Umbilical cord (tissue), 2 donors: ENCODE results near the gene UROC1. TPM values are rescaled to one million over a fixed set of nuclear protein-coding genes. Genes with fewer than 3 reads are reported as not detected.
"Not testable (repeated sequence)": the region's sequence is repeated elsewhere in the genome, so short reads cannot be mapped to it uniquely, and the experiment has no call there.

ENCODE experiments used
- DNase-seq: peaks from one replicate; pipeline ENCODE4 v3.0.0-alpha.2; 2015; ENCODE audit warnings: low spot score
- total RNA-seq: library from RNA; depleted of rRNA; stranded (reverse); fragments of >200 nt; gene quantifications from one replicate; pipeline ENCODE4 v1.2.3, GENCODE V29; 2014; ENCODE audit warnings: low replicate concordance; ENCODE audit not compliant: insufficient read depth

Gene UROC1
- total RNA-seq, 1 donor from 2014 or later, result 0.48 TPM

- DNase-seq, result no peak
Measured at GRCh38 chr3:126547721-126548120, 30.1 kb upstream of the UROC1 start.

DNA sequence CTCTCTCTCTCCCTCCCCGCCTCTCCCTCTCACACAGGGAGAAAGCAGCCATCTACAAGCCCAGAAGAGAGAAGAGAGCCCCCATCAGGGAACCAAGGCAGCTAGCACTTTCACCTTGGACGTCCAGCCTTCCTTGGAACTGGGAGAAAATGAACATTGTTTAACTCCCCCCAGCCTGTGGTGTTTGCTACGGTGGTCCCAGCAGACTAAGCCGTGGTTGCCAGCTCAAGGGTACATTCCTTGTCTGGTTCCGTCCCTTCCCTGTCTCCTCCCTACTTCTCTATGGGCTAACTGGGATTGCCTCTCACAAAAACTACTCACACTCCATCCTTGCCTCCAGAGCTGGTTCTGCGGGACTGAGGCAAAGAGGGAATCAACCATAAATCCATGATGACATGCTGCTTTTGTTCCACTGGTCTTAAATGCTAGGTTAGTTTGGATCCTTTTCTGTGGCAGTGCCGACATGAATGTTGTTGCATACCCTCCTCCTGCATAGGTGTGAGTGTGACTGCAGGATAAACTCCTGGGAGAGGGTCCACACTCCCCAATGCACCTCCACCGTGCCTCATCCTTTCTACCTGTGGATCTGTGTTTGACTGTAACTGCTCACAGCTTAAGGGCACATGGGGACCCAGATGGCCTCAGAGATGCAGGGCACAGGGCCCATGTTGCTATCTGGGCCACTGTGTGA is 29.1 kb upstream of the UROC1 start:
- DNase-seq, result no peak

DNA sequence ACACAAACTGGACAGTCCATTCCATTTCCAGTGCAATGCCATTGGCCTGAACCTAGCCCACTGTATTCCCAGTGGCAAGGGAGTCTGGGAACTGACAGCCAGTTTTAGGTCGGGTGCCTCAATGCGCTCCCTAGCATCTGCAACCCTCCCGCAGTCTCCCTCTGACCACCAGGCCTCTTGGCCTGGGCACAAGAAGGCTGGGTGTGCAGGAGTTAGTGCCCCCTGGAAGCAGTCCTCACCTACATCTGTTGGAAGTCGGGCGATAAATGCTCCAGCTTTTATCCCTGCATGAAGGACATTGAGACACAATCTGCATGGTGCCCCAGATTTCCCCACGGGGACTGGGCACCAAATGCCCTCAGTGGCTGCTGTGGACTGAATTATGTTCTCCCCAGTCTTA is 28.4 kb upstream of the UROC1 start:
- DNase-seq, result no peak

DNA sequence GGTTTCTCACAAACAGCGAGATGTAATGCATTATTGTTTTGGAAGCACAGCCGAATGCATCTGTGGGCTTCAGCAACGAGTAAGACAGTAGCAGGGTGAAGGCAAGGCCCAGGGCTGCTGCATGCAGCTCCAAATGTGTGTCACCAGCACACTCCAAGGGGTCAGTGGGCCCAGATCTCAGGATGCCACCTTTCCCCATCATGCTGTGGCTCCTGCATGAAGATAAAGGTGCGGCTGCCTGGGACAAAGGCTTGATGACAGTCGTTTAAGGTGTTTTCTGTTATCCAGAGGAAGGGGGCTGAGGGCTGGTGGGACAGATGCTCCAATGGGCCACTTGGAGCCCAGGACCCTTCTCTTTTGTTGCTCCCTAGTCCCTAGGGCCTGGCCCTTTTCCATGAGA is 28.0 kb upstream of the UROC1 start:
- no peak for DNase-seq

DNA sequence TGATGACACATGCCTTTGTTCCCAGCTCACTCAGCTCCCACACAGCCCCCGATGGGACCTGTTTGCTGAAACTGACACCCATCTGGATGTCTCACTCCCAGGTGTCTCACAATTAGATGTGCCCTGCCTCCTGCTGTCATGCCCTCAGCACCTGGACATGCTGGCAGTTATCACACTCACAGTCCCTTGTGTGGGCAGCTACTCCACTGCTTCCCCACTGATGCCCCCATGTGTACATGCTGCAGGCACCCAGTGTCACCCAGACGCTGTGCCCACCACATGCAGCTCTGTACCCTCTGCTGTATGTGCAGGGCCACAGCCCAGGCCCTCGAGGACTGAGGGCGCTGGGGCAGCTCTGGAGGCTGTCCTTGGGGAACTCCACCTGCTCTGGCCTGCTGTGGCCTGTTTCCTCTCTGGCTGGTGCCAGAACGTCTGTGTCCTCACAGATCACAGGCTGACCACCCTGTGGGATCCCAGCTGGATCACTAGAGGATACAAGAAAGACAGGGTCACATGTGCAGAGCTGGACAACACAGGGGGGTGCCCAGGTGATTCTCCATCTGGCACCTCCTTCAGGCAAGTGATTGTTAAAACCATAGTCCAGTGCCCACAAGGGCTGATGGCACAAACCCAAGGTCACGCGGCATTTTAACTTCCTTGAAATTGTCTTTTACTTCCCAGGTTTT is 27.2 kb upstream of the UROC1 start:
- no peak for DNase-seq

DNA sequence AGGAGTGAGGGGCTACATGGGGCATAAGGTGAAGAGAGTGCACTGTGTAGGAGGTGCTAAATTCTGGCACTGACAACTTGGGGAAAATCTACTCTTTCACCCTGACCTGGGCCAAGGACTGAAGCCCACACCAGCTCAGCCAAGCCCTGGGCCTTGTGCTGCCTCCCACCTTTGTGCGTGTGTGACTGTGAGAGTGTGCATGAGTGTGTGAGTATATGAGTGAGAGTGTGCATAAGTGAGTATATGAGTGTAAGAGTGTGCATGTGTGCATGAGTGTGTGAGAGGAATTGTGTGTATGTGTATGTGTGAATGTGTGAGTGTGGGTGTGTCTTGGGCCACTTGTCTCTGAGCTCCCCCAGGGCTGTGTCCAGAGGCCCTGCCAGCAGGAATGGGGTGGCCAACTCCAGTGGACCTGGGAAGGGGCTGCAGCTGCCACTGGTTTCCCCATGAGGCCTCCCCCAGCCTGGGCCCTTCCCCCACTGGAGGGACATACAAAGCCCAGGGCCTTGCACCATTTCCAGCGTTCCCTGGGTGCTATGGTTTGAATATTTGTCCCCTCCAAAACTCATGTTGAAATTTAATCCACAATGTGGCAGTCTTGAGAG is 26.0 kb upstream of the UROC1 start:
- DNase-seq, result no peak

- no peak for DNase-seq
Measured at GRCh38 chr3:126542340-126543241, 25.0 kb upstream of the UROC1 start.

DNA sequence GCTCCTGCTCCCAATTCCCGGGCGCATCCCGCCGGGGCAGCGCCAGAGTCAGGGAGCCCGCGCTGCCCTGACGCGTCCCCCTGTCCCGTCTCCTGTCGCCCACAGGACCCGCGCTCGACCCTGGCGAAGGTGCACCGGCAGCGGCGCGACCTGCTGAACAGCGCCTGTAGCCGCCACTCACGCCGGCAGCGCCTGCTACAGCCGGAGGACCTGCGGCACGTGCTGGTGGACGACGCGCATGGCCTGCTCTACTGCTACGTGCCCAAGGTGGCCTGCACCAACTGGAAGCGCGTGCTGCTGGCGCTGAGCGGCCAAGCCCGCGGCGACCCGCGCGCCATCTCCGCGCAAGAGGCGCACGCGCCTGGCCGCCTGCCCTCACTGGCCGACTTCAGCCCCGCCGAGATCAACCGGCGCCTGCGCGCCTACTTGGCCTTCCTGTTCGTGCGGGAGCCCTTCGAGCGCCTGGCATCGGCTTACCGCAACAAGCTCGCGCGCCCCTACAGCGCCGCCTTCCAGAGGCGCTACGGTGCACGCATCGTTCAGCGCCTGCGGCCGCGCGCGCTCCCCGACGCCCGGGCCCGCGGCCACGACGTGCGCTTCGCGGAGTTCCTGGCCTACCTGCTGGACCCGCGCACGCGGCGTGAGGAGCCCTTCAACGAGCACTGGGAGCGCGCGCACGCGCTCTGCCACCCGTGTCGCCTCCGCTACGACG is 24.2 kb upstream of the UROC1 start:
- no peak for DNase-seq

GRCh38 chr3:126540951-126541627 is 23.5 kb upstream of the UROC1 start:
- no peak for DNase-seq

DNA sequence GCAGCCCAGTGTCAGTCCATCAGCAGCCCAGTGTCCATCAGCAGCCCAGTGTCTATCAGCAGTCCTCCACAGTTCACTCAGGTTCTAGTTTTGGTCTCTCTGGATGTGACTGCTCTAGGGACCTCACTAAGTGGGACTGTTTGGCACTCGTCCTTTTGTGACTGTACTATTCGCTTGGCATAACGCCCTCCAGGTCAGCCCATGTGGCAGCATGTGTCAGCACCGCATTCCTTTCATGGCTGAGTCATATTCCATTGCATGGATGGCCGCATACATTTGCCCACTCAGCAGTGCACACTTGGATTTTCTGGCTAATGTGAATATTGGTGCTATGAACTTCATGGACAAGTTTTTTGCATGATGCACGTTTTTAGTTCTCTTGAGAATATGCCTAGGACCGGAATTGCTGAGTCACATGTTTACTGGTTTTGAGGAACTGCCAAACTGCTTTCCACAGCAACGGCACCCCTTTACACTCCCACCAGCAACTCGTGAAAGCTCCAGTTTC is 22.8 kb upstream of the UROC1 start:
- DNase-seq, result peak; percentile 14

- DNase-seq, result no peak
Measured at GRCh38 chr3:126539558-126540250, 22.1 kb upstream of the UROC1 start.

DNA sequence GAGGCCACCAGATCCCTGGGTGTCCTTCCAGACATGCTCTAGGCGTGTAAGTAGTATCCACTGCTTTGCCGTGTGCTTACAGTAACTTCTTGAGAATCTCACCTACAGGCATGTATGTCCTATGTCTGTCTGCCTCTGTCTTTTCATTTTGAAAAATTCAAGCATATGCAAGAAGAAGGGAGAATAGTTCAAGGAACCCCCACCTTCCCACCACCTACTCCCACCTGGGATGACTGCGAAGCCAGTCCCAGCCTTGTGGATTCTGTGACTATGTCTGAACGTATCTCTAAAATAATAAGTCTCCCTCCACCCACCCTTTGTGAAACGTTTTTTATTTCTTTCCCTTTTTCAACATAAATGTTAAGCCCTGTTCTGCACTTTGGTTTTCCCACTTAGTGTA is 21.4 kb upstream of the UROC1 start:
- DNase-seq, result no peak

DNA sequence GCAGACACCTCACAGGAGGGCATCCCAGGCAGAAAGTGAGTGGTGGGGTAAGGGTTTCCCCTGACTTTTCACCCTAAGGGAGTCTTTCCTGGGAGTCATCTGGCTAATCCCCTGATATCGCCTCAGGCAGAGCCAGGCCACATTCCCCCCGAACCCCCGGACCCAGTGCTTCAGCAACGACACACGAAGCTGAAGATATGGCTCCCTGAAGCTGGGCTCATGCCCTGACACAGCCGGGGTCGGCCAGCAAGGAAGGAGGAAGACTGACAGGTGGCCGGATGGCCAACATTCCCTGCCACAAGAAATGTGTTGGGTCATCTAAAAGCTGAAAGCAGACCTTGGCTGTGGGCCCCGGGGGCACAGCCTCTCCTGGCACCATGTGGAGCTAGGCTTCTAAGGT is 20.7 kb upstream of the UROC1 start:
- no peak for DNase-seq

GRCh38 chr3:126537730-126538281 is 20.2 kb upstream of the UROC1 start:
- no peak for DNase-seq

DNA sequence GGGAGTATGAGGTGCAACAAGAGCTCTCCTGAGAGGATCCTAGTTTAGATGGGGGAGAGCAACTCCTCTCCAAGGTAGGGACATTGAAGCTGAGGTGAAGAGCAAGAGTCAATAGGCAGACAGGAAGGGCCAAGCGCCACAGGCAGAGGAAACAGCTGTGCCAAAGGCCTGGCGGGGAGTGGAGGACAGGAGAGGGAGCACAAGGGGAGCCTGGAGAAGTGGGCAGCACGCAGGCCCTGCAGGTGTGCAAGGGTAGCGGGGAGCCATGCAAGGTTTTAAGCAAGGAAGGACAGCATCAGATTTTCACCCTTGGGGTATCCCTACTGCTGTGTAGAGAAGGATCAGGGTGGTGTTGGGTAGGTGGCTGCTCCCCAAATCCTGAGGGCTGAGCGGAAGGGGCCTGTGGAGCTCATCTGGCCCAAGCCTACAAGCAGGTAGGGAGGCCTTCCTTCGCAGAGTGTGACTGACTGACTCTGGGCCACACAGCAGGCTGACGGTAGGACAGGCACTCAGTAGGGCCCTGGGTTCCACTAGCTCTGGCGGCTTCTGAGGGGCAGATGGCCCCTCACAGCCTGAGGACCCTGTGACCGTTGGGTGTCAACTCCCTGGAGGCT is 19.6 kb upstream of the UROC1 start:
- DNase-seq, result no peak

- no peak for DNase-seq
Measured at GRCh38 chr3:126536126-126536525, 18.6 kb upstream of the UROC1 start.

DNA sequence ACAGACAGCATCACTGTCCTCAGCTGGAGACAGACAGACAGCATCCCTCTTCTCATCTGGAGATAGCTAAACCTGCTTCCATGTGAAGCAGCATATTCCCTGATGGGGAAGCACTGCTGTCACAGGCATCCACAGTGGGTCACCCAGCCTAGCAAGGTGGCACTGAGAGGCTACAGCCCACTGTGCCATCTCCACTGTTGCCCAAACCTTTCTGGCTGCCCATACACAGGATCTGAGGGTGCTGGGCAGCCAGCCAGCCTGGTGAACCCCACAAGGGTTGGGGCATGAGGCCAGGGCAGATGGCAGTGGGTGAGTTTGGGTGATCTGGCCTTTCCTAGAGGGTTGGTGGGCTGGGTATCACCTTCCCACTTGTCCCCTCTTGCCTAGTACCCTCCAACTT is 18.1 kb upstream of the UROC1 start:
- DNase-seq, result no peak

GRCh38 chr3:126534716-126535115 is 17.1 kb upstream of the UROC1 start:
- DNase-seq, result not testable (repeated sequence)

DNA sequence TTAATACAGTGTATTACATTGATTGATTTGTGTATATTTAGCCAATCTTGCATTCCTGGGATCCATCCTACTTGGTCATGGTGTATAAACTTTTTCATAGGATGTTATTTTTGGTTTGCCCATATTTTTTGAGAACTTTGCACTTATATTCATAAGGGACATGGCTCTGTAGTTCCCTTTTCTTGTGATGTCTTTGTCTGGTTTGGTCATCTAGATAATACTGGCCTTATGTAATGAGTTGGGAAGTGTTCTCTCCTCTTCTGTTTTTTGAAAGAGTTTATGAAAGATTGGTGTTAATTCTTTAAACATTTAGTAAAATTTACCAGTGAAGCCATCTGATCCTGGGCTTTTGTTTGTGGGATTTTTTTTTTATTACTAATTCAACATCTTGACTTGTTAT is 15.9 kb upstream of the UROC1 start:
- DNase-seq, result no peak

DNA sequence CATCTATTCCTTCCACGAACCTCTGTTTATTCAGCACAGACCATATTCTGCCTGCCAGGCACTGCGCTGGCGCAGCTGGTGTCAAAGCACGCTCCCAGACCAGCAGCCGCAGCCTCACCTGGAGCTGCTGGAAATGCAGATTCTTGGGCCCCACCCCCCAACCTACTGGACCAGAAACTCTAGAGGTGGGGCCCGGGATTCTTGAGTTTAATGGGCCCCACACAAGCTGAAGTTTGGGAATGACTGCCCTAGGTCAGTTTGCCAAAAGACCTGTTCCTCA is 13.4 kb upstream of the UROC1 start:
- no peak for DNase-seq
